ENCODE results near the gene RARB. TPM values are rescaled to one million over a fixed set of nuclear protein-coding genes. Genes with fewer than 3 reads are reported as not detected.

Gene RARB
- total RNA-seq, 1 donor from 2014 or later = 0.26 TPM

DNA sequence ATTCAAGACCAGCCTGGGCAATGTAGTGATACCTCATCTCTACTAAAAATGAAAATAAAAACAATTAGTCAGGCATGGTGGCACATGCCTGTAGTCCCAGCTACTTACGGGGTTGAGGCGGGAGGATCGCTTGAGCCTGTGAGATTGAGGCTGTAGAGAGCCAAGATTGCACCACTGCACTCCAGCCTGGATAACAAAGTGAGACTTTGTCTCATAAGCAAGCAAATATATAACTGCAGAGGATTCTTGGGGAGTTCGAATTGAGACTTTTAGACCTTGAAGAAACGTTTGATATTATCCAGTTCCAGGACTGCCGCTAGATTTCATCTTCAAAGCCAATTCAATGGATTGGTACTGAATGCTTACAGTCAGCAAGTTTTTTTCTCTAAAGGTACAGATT, 11.9 kb upstream of the RARB start:
- Histone ChIP-seq H3K36me3 (ENCODE audit: control insufficient read depth, insufficient read depth, low read length) (no peaks in the 10 kb centered on the region), H3K4me3 (ENCODE audit: low read depth, low read length) (no peak overlapping the region), H3K27me3 (ENCODE audit: control insufficient read depth, insufficient read depth, low read length) (no peaks in the 10 kb centered on the region)
- TF ChIP-seq, protein P1, sequence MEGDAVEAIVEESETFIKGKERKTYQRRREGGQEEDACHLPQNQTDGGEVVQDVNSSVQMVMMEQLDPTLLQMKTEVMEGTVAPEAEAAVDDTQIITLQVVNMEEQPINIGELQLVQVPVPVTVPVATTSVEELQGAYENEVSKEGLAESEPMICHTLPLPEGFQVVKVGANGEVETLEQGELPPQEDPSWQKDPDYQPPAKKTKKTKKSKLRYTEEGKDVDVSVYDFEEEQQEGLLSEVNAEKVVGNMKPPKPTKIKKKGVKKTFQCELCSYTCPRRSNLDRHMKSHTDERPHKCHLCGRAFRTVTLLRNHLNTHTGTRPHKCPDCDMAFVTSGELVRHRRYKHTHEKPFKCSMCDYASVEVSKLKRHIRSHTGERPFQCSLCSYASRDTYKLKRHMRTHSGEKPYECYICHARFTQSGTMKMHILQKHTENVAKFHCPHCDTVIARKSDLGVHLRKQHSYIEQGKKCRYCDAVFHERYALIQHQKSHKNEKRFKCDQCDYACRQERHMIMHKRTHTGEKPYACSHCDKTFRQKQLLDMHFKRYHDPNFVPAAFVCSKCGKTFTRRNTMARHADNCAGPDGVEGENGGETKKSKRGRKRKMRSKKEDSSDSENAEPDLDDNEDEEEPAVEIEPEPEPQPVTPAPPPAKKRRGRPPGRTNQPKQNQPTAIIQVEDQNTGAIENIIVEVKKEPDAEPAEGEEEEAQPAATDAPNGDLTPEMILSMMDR (IDR thresholded peaks at IDR 0.05; ENCODE audit: insufficient read depth, low read length, severe bottlenecking) = no peak
- no peak for FAIRE-seq
- DNase-seq (ENCODE audit: low read depth) = no peak

DNA sequence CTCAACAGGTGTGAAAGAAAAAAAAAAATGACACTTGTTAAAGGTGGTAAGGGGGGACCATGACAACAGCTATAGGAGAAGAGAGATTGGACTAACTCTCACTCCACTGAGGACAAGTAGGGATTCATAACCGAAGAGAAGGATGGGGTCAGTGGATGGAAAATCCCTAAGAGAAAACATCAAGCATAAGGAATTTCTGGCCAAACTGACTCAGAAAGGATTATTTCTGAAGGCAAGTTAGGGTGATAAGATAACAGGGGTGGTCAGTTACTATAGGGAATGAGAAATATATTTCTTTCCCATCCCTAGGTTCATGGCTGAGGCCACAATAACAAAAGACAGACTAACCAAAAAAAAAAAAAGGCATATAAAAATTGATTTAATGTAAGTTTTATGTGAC, 9.5 kb upstream of the RARB start:
- no peak for FAIRE-seq
- TF ChIP-seq, protein P1 (IDR thresholded peaks at IDR 0.05; ENCODE audit: insufficient read depth, low read length, severe bottlenecking) = no peak
- H3K4me3 ChIP-seq (ENCODE audit: low read depth, low read length) = no peak overlapping the region

DNA sequence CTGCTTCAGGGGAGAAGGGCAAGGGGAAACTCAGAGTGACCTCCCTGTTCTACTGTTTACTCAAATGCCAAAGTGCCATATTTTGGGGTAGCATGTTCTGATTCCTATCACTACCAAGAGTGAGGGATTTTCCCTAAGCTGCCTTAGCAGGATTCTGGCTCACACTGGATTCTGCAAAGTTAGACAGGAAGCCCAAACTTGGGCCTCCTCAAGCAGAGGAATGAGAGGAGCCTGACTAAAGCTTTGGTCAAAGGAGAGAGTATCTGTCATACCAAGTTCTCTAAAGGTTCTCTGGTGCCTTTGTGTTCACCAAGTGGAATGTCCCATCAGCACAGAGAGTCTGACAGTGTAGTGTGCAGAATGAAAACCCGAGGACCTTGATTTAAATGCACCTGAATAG, 8.8 kb upstream of the RARB start:
- no peak overlapping the region for H3K4me3 ChIP-seq (ENCODE audit: low read depth, low read length)
- DNase-seq (ENCODE audit: low read depth) = no peak
- TF ChIP-seq, protein P1 (IDR thresholded peaks at IDR 0.05; ENCODE audit: insufficient read depth, low read length, severe bottlenecking) = no peak
- no peaks in the 10 kb centered on the region for H3K36me3 ChIP-seq (ENCODE audit: control insufficient read depth, insufficient read depth, low read length)
- no peaks in the 10 kb centered on the region for H3K27me3 ChIP-seq (ENCODE audit: control insufficient read depth, insufficient read depth, low read length)
- no peak for FAIRE-seq

More for the DNA sequence above, 9.5 kb upstream of the RARB start:
- no peak for DNase-seq (ENCODE audit: low read depth)
- no peaks in the 10 kb centered on the region for H3K27me3 ChIP-seq (ENCODE audit: control insufficient read depth, insufficient read depth, low read length)
- no peaks in the 10 kb centered on the region for H3K36me3 ChIP-seq (ENCODE audit: control insufficient read depth, insufficient read depth, low read length)

DNA sequence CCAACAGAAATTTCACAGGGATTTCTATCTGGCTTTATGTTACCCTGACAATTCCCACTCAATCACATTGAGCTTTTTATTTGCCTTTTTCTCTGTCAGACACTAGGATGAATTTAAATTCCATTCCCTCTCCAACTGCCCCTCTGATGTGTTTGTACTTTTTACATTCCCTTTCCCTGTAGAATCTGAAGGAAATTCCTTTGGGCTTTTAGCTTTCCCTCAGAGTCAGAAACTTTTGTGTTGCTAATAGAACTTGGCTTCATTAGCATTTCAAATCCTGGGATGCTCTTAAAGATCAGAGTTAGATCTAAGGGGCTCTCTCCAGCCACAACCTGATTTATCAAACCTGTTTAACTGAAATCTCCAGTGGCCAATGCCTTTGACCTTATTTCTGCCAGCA, 7.9 kb upstream of the RARB start:
- no peaks in the 10 kb centered on the region for H3K27me3 ChIP-seq (ENCODE audit: control insufficient read depth, insufficient read depth, low read length)
- no peak overlapping the region for H3K4me3 ChIP-seq (ENCODE audit: low read depth, low read length)
- TF ChIP-seq, protein P1 (IDR thresholded peaks at IDR 0.05; ENCODE audit: insufficient read depth, low read length, severe bottlenecking) = no peak
- no peaks in the 10 kb centered on the region for H3K36me3 ChIP-seq (ENCODE audit: control insufficient read depth, insufficient read depth, low read length)
- FAIRE-seq = no peak
- DNase-seq (ENCODE audit: low read depth) = no peak

DNA sequence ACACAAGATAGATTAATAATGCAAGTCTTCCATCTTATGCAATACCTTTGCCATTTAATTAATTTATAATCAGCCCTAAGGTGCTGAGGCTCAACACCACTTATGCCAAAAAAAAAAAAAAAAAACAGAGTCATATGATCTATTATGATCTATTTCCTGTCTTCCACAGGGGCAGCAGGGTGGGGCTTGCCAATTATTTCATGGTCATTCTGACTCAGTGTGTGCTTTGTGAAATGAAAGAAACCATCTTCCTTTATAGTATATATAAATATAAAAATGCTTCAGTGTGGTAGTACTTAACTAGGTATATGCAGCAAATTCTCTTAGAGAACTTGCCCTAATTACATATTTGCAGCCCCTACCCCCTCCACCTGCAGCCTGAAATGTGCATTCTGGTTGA, 7.2 kb upstream of the RARB start:
- TF ChIP-seq, protein P1 (IDR thresholded peaks at IDR 0.05; ENCODE audit: insufficient read depth, low read length, severe bottlenecking) = no peak
- Histone ChIP-seq H3K36me3 (ENCODE audit: control insufficient read depth, insufficient read depth, low read length) (no peaks in the 10 kb centered on the region), H3K27me3 (ENCODE audit: control insufficient read depth, insufficient read depth, low read length) (no peaks in the 10 kb centered on the region), H3K4me3 (ENCODE audit: low read depth, low read length) (no peak overlapping the region)
- DNase-seq (ENCODE audit: low read depth) (peak; percentile 85), FAIRE-seq (no peak)

DNA sequence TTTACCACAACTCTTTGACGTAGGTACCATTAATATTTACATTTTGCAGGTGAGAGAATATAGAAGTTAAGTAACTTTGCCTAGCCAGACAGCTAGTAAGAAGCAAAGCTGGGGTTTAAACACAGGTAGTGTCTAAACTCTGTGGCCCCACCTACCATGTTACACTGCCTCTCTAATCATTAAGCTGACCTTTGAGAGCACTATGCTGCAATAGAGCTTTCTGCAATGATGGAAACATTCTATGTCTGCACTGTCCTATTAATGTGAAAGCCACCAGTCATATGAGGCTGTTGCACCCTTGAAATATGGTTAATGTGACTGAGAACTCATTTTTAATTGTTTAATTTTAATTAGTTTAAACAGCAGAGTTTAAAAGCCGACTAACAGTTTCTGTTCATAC, 6.3 kb upstream of the RARB start:
- H3K4me3 ChIP-seq (ENCODE audit: low read depth, low read length) = no peak overlapping the region
- TF ChIP-seq, protein P1 (IDR thresholded peaks at IDR 0.05; ENCODE audit: insufficient read depth, low read length, severe bottlenecking) = no peak
- DNase-seq (ENCODE audit: low read depth) = no peak
- H3K27me3 ChIP-seq (ENCODE audit: control insufficient read depth, insufficient read depth, low read length) = no peaks in the 10 kb centered on the region
- FAIRE-seq = no peak
- no peaks in the 10 kb centered on the region for H3K36me3 ChIP-seq (ENCODE audit: control insufficient read depth, insufficient read depth, low read length)
